ENCODE results near the gene UGGT2. TPM values are rescaled to one million over a fixed set of nuclear protein-coding genes. Genes with fewer than 3 reads are reported as not detected.

The UGGT2 gene
- total RNA-seq, 4 donors from 2014 or later = 57.9 to 159 (median 71.5) TPM

GRCh38 chr13:95754069-95754468, 299.1 kb downstream of the UGGT2 start:
- H3K4me1 ChIP-seq = no peaks in the 10 kb centered on the region
- H3K4me3 ChIP-seq (replicated peaks in 1 of 3) = no peak overlapping the region
- no peak for TF ChIP-seq CTCF (IDR thresholded peaks at IDR 0.05)
- TF ChIP-seq POLR2A (IDR thresholded peaks at IDR 0.05) = no peak
- no peak for DNase-seq
- no peak overlapping the region for H3K27ac ChIP-seq
- no peaks in the 10 kb centered on the region for H3K27me3 ChIP-seq
- H3K36me3 ChIP-seq = no peaks in the 10 kb centered on the region
- intact Hi-C loops (cut with DNase I) = no loop called here
- H3K9me3 ChIP-seq = no peaks in the 10 kb centered on the region
- 92 to 94% methylated on average over 4 of the region's 4 CpGs for WGBS, 2 donors

GRCh38 chr13:95752677-95753076, 300.5 kb downstream of the UGGT2 start:
- no peaks in the 10 kb centered on the region for H3K36me3 ChIP-seq
- no peaks in the 10 kb centered on the region for H3K4me1 ChIP-seq
- H3K4me3 ChIP-seq (replicated peaks in 1 of 3) = no peak overlapping the region
- DNase-seq = no peak
- no peak for TF ChIP-seq CTCF (IDR thresholded peaks at IDR 0.05)
- no peak for TF ChIP-seq POLR2A (IDR thresholded peaks at IDR 0.05)
- H3K27ac ChIP-seq = no peak overlapping the region
- H3K27me3 ChIP-seq = no peaks in the 10 kb centered on the region
- WGBS, 2 donors = 94% methylated on average over 2 of the region's 2 CpGs
- intact Hi-C loops (cut with DNase I) = no loop called here
- no peaks in the 10 kb centered on the region for H3K9me3 ChIP-seq

Small RNA genes within 50 kb of the gene (small RNA-seq; reads per million reads assigned to genes)
- gene HMGN1P24 = not detected

Other genes starting within 250 kb of the UGGT2 start
- 1 to 10 TPM; 2.0 to 5.8 (median 5.0) TPM for gene HS6ST3, start 36.7 kb upstream of the UGGT2 start, total RNA-seq

All from thyroid gland (tissue), 4 donors.